ENCODE data around the gene GNB1L. TPM values are rescaled to one million over a fixed set of nuclear protein-coding genes. Genes with fewer than 3 reads are reported as not detected.

Gene GNB1L
- total and polyA plus RNA-seq, 4 donors, result 4.5 to 9.3 (median 6.7) TPM

DNA sequence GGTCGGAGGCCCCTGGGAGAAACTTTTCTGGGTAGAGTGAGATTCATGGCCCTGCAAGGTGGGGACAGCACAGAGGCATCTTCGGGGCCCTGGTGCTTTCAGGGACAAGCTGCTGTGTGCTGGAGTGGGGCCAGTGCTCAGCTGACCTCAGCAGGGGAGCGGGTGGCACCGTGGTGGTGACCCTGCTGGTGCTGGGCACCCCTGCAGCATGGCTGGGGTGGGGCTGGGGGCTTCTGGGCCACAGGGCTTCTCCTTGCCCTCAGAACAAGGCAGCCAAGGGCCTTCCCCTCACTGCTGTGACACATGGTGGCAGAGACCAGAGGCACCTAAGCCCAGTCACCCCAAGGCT is 24.9 kb upstream of the GNB1L start:
- ATAC-seq (ENCODE audit: insufficient read depth, low FRiP score) (no peak), DNase-seq (peak in 1 of 3 donors; percentile 6)
- Histone ChIP-seq H3K27me3 (ENCODE audit: control insufficient read depth in 3 of 3, insufficient read depth in 3 of 3, low read length in 2 of 3) (no peaks in the 10 kb centered on the region), H3K27ac (ENCODE audit: low read depth in 1 of 2, low read length in 1 of 2) (no peak overlapping the region), H3K36me3 (ENCODE audit: control insufficient read depth in 4 of 4, insufficient read depth in 4 of 4, low read length in 4 of 4) (peaks cover 0 to 3% (median 0%) of the 10 kb centered on the region in 4 donors), H3K4me1 (ENCODE audit: control insufficient read depth in 5 of 5, insufficient read depth in 5 of 5, low read length in 5 of 5) (peaks cover 0 to 24% (median 4%) of the 10 kb centered on the region in 5 donors), H3K9ac (ENCODE audit: insufficient read depth in 1 of 2, low read length in 2 of 2) (no peak overlapping the region), H3K4me3 (no peak overlapping the region), H3K9me3 (ENCODE audit: control insufficient read depth in 4 of 4, insufficient read depth in 3 of 4, low read length in 3 of 4) (no peaks in the 10 kb centered on the region)
- 84 to 91% methylated on average over 4 of the region's 4 CpGs for WGBS, 2 donors
- no peak for TF ChIP-seq CTCF (IDR thresholded peaks at IDR 0.05; ENCODE audit: control extremely low read depth, extremely low read depth)

DNA sequence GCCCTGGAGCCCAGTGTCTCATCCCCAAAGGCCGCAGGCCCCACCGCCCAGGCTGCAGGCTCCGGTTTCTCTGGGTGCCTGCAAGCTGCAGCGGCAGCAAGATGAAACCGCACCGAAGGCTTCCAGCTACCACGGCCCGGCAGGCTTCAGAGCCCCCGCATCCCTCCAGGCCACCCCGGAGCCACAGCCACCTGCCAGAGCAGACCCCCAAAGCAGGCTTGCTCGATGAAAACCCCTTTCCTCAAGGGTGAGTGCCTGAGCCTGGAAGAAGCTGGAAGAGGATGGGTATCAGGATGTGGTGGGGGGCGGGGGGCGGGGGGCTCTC is 24.5 kb upstream of the GNB1L start:
- no peaks in the 10 kb centered on the region for H3K9me3 ChIP-seq (ENCODE audit: control insufficient read depth in 4 of 4, insufficient read depth in 3 of 4, low read length in 3 of 4)
- WGBS, 2 donors, result 96 to 98% methylated on average over 13 of the region's 13 CpGs
- H3K27ac ChIP-seq (ENCODE audit: low read depth in 1 of 2, low read length in 1 of 2), result no peak overlapping the region
- TF ChIP-seq CTCF (IDR thresholded peaks at IDR 0.05; ENCODE audit: control extremely low read depth, extremely low read depth), result no peak
- DNase-seq (peak in 1 of 3 donors; percentile 4), ATAC-seq (ENCODE audit: insufficient read depth, low FRiP score) (no peak)
- no peaks in the 10 kb centered on the region for H3K27me3 ChIP-seq (ENCODE audit: control insufficient read depth in 3 of 3, insufficient read depth in 3 of 3, low read length in 2 of 3)
- H3K36me3 ChIP-seq (ENCODE audit: control insufficient read depth in 4 of 4, insufficient read depth in 4 of 4, low read length in 4 of 4), result peaks cover 0 to 3% (median 0%) of the 10 kb centered on the region in 4 donors
- H3K9ac ChIP-seq (ENCODE audit: insufficient read depth in 1 of 2, low read length in 2 of 2), result no peak overlapping the region
- peaks cover 0 to 29% (median 4%) of the 10 kb centered on the region in 5 donors for H3K4me1 ChIP-seq (ENCODE audit: control insufficient read depth in 5 of 5, insufficient read depth in 5 of 5, low read length in 5 of 5)
- no peak overlapping the region for H3K4me3 ChIP-seq

DNA sequence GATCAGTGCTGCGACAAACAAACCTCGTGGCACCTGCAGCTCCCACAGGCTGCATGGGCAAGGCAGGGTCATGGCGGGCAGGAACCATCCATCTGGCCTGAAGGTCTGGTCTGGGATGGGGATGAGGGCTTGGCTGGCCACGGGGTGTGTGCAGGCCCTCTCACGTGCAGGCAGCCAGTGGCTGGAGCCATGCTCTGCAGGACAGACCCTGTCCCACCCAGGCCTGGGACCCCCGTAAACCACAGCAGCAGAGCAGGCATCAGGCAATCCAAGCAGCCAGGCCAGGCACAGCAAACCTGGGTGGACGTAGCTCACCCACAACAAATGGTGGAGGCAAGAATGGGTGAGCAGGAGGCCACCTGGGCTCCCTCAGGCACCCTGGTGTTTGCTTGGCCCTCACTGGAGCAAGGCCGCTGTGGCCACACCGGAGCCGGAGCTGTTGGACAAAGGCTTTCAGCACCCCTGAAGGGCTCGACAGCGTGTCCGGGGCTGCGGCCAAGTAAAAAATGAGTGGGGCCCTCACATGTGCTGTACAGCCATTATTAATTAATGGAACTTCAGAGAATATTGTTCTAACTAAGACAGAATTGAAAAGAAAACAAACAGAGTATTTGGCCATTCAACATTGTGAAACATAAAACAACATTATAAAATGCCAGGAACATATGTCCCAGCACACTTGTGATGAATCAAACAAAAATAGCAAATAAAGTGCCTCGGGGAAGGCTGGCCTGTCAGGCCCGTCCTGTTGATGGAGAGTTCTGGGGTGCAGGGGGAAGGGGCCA is 24.0 kb upstream of the GNB1L start:
- H3K9me3 ChIP-seq (ENCODE audit: control insufficient read depth in 4 of 4, insufficient read depth in 3 of 4, low read length in 3 of 4), result no peaks in the 10 kb centered on the region
- no peak overlapping the region for H3K27ac ChIP-seq (ENCODE audit: low read depth in 1 of 2, low read length in 1 of 2)
- peaks cover 0 to 32% (median 4%) of the 10 kb centered on the region in 5 donors for H3K4me1 ChIP-seq (ENCODE audit: control insufficient read depth in 5 of 5, insufficient read depth in 5 of 5, low read length in 5 of 5)
- ATAC-seq (ENCODE audit: insufficient read depth, low FRiP score) (no peak), DNase-seq (no peak)
- WGBS, 2 donors, result 91 to 96% methylated on average over 16 of the region's 16 CpGs
- TF ChIP-seq CTCF (IDR thresholded peaks at IDR 0.05; ENCODE audit: control extremely low read depth, extremely low read depth), result no peak
- H3K27me3 ChIP-seq (ENCODE audit: control insufficient read depth in 3 of 3, insufficient read depth in 3 of 3, low read length in 2 of 3), result no peaks in the 10 kb centered on the region
- peaks cover 0 to 3% (median 0%) of the 10 kb centered on the region in 4 donors for H3K36me3 ChIP-seq (ENCODE audit: control insufficient read depth in 4 of 4, insufficient read depth in 4 of 4, low read length in 4 of 4)
- H3K4me3 ChIP-seq, result no peak overlapping the region
- H3K9ac ChIP-seq (ENCODE audit: insufficient read depth in 1 of 2, low read length in 2 of 2), result no peak overlapping the region
